NCI-H2196 treated with DMSO at 0.1 percent for 48 hours (cell line): ENCODE measurements around the gene FILIP1.

Source experiments
- DNase-seq: peaks from one replicate; lab custom pipeline; 2025; ENCODE audit not compliant: unreplicated experiment; lab: John Stamatoyannopoulos, UW

FILIP1 gene

GRCh38 chr6:75348882-75349261 is 144.7 kb downstream of the FILIP1 start:
- no peak for DNase-seq

GRCh38 chr6:75347898-75348610 is 145.5 kb downstream of the FILIP1 start:
- DNase-seq: no peak

- no peak for DNase-seq
These were observed 148.2 kb downstream of the FILIP1 start for GRCh38 chr6:75345413-75345812.

GRCh38 chr6:75344455-75344854 is 149.1 kb downstream of the FILIP1 start:
- no peak for DNase-seq

DNA sequence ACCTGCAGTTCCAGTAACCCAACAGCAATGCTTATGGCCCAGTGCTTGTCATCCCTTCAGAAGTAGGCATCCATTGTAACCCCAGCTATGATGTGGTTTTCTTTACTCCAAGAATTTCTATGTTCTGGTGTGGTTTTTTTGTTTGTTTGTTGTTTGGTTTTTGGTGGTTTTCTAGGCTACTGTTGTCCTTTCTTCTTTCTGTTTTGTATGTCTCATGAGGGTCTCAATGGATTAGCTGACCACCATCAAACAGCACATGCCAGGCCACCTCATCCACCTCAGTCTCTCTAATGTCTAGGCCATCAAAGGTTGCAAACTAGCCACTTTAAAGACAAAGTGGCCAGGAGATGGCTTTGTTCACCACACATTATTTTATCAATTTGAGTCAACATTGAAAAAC is 149.6 kb downstream of the FILIP1 start:
- DNase-seq: no peak

GRCh38 chr6:75337835-75338580 is 155.6 kb downstream of the FILIP1 start:
- no peak for DNase-seq

DNA sequence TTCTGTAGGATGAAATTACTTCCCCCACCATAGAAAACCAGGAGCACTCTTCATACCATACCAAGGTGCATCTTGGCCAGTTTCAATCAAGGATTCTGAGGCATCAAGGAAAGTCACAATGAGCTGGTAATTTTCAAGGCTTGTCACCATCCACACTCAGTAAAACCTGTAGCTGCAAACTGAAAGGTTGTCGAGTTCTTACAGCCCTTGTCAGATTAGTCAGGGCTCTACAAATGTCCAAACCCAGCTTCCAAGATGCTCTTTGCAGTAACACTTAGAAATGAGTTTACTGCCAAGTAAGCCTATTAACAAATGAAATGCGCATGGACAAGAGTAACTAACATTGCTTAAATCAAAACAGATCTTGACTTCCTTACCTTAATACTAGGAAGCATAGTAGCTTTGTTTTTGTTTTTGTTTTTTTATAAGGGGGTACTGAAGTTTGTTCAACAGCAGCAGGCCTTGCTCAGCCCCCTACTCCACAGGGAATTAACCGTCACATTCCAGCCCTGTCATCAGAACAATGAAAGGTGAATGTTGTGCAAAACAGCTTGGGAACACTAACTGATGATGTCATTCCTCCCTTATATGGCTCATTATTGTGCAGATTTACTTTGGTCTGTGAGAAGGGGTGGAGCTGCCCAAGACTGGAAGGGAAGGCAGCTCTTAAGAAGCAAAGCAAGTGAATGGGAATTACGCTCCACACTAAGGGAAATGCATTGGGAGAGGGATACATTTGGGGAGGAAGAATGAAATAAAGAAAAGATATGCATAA is 159.1 kb downstream of the FILIP1 start:
- DNase-seq: no peak

GRCh38 chr6:75333676-75334200 is 159.9 kb downstream of the FILIP1 start:
- DNase-seq: no peak

- DNase-seq: no peak
These were observed 162.4 kb downstream of the FILIP1 start for GRCh38 chr6:75331151-75331550.

DNA sequence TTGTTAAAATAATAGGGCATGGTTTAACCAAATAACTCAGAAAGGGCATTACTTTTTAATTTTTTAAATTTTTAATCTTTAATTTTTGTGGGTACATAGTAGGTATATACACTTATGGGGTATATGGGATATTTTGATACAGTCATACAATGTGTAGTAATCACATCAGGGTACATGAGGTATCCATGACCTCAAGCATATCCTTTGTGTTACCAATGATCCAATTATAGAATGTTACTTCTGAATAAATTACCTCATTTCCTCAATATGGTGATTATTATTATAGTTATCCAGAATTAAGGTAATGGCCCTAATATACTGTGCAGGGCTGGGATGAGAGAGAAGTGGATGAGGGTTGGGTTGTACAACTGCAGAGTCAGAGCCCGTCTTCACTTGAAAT is 163.9 kb downstream of the FILIP1 start:
- no peak for DNase-seq

DNA sequence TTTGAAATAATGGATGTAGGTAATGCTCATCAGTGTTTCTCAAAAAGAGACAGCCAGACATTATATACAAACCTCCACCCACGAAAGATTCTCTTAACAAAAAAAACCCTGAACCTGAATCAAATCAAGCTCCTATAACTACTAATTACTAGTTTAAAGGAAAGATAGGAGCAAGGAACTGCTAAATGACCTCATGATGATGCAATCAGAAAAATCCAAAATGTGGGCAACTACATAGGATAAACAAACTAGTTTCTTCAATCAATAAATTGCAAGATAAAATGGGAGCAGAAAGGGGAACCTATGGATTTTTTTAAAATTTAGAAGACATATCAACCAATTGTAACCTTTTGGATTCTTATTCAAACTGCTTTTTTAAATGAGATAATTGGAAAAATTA is 165.8 kb downstream of the FILIP1 start:
- no peak for DNase-seq

- no peak for DNase-seq
These were observed 166.9 kb downstream of the FILIP1 start for GRCh38 chr6:75326557-75327258.

DNA sequence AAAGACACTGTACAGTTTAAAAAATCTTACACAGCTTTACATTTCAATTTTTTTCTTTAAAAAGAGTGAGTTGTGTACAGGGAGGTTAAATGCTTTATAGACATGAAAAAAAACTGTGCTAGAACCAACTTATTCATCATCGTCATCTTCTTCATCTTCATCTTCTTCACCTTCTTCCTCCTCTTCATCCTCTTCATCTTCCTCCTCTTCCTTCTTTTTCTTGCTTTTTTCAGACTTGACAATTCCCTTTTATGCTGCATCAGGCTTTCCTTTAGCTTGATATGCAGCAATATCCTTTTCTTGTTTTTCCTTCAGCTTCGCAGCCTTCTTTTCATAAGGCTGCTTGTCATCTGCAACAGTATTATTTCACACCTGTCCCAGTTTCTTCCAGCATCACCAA is 174.7 kb downstream of the FILIP1 start:
- DNase-seq: no peak

DNA sequence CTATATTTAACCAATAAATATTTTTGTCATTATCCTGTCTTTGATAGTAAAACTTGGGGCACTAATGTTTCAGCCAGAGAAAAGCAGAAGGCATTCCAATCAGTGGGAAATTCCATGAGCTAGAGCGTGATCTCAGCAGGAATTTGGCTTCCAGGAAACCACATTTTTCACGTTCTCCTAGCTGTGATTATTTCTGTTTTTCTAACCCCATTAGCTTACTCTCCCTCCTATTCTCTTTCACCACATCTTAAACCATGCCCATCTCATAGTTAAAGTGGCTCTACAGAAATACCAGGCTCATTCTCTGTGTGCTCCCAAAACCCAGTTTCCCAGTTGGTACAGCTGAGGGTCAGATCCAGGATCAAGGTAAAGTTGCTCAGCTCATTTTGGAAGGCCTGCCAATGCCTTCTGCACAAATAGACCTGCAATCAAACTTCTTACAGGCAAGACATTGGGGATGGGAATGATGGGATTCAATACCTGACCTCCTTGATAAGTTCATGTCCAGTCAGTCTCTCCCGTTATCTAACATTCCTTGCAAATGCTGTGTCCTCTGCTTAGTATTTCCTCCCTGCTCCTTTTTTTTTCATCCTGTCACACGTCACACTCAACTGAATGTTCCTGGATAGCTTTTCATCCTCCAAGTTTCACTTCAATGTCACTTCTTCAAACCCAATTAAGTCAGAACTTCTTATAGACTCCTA is 175.9 kb downstream of the FILIP1 start:
- DNase-seq: no peak

DNA sequence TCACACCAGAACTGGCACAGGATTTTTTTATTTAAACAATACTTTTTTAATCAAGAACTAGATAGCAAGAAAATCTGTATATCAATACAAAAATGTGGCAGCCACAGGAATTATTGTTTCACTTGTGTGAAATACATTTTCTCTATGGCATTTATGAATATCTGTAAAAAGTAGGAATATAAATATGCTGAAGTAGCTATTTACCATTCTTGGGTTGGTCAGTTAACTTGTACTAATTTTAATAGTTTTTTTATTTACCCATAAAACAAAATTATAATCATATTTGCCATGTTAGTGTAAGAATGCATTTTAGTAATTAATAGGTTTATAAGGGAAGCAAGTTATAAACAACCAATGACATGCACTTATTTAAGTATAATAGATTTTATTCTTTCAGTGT is 177.6 kb downstream of the FILIP1 start:
- DNase-seq: no peak

- no peak for DNase-seq
These were observed 185.2 kb downstream of the FILIP1 start for GRCh38 chr6:75308250-75308988.

GRCh38 chr6:75307364-75308004 is 186.1 kb downstream of the FILIP1 start:
- DNase-seq: no peak

GRCh38 chr6:75306064-75306463 is 187.5 kb downstream of the FILIP1 start:
- no peak for DNase-seq

DNA sequence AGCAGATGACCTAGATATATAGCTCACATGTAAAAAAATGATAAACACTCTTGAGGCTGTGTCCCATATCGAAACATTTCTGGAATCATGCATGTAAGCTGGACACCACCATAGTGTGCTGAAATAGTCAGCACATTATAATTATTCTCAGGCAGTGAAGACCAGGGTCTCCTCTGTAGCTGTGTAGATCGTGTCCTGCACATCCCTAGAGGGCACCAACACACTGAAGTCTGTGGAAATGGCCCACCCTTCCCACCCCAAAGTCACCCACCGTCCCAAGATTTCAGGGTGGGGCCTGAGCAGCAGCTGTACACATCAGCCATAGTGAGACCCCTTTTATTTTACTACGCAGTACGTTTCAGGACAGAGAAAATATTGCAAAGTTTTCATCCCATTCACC is 188.0 kb downstream of the FILIP1 start:
- no peak for DNase-seq
